ENCODE measurements around the gene HBZ. TPM values are rescaled to one million over a fixed set of nuclear protein-coding genes. Genes with fewer than 3 reads are reported as not detected.

The HBZ gene
- total and polyA plus RNA-seq, 8 donors, result 0.35 TPM; not detected in 7

DNA sequence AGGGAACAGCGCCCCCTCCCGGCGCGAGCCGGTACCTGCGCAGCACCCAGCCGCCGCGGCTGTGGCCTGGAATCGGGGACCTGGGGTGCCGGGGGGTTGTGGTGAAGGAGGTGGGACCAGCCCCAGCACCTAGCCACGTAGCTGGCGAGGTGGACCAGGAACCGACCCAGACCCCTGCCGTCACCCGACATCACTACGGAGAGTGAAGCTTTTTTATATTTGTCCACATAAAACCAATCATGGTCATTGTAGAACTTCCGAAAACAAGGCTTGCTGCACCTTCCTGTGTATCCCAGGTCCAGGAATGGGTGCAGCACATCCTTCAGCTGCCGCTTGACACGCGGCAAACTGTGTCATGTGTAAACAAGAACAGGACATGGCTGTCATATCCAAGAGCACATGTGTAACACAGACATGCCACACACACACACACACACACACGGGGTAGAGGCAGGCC is 29.1 kb downstream of the HBZ start:
- Histone ChIP-seq H3K36me3 (no peaks in the 10 kb centered on the region), H3K4me3 (peak overlapping the region in 1 of 4 donors; percentile 33), H3K9me3 (no peaks in the 10 kb centered on the region), H3K4me1 (peaks cover 10 to 14% (median 10%) of the 10 kb centered on the region in 3 donors), H3K27ac (no peak overlapping the region), H3K27me3 (peaks cover 3 to 20% (median 12%) of the 10 kb centered on the region in 4 donors)
- ATAC-seq (peak in 2 of 4 donors; percentile 5 to 16), FAIRE-seq (no peak), DNase-seq (peak in 2 of 6 donors; percentile 76 to 93)
- peak; percentile 84 to 94 (median 92) for TF ChIP-seq CTCF (IDR thresholded peaks at IDR 0.05)
- intact Hi-C loops (cut with DNase I), result no loop called here
- WGBS, 2 donors, result 4 to 5% methylated on average over 22 of the region's 22 CpGs

- intact Hi-C loops (cut with DNase I), result no loop called here
- peaks cover 3 to 17% (median 10%) of the 10 kb centered on the region in 4 donors for H3K27me3 ChIP-seq
- TF ChIP-seq CTCF (IDR thresholded peaks at IDR 0.05), result no peak
- ATAC-seq, result no peak
- H3K36me3 ChIP-seq, result peaks cover 0 to 7% (median 4%) of the 10 kb centered on the region in 3 donors
- peaks cover 10 to 14% (median 10%) of the 10 kb centered on the region in 3 donors for H3K4me1 ChIP-seq
- no peaks in the 10 kb centered on the region for H3K9me3 ChIP-seq
- FAIRE-seq, result no peak
- H3K4me3 ChIP-seq, result no peak overlapping the region
- no peak overlapping the region for H3K27ac ChIP-seq
- DNase-seq, result peak in 1 of 6 donors; percentile 31
- WGBS, 2 donors, result 79 to 80% methylated on average over 7 of the region's 7 CpGs
Observed at GRCh38 chr16:183005-183404, 30.6 kb downstream of the HBZ start.

GRCh38 chr16:185213-185612 is 32.8 kb downstream of the HBZ start:
- Histone ChIP-seq H3K27me3 (no peaks in the 10 kb centered on the region), H3K36me3 (peaks cover 4 to 26% (median 11%) of the 10 kb centered on the region in 3 donors), H3K9me3 (no peaks in the 10 kb centered on the region), H3K4me1 (peaks cover 10 to 14% (median 10%) of the 10 kb centered on the region in 3 donors), H3K27ac (no peak overlapping the region), H3K4me3 (no peak overlapping the region)
- WGBS, 2 donors, result 91% methylated on average over 13 of the region's 13 CpGs
- TF ChIP-seq CTCF (IDR thresholded peaks at IDR 0.05), result no peak
- ATAC-seq (no peak), DNase-seq (no peak), FAIRE-seq (no peak)
- intact Hi-C loops (cut with DNase I), result no loop called here

GRCh38 chr16:185691-186090 is 33.2 kb downstream of the HBZ start:
- no peaks in the 10 kb centered on the region for H3K27me3 ChIP-seq
- ATAC-seq (no peak), DNase-seq (no peak), FAIRE-seq (no peak)
- H3K9me3 ChIP-seq, result no peaks in the 10 kb centered on the region
- intact Hi-C loops (cut with DNase I), result no loop called here
- no peak overlapping the region for H3K27ac ChIP-seq
- TF ChIP-seq CTCF (IDR thresholded peaks at IDR 0.05), result no peak
- H3K36me3 ChIP-seq, result peaks cover 4 to 31% (median 11%) of the 10 kb centered on the region in 3 donors
- no peak overlapping the region for H3K4me3 ChIP-seq
- H3K4me1 ChIP-seq, result peaks cover 6 to 9% (median 7%) of the 10 kb centered on the region in 3 donors
- 81 to 92% methylated on average over 10 to 11 of the region's 11 CpGs for WGBS, 2 donors

- no peak overlapping the region for H3K27ac ChIP-seq
- FAIRE-seq, result no peak
- no peak overlapping the region for H3K4me3 ChIP-seq
- peaks cover 4 to 40% (median 18%) of the 10 kb centered on the region in 3 donors for H3K36me3 ChIP-seq
- no peak for DNase-seq
- H3K9me3 ChIP-seq, result no peaks in the 10 kb centered on the region
- no peaks in the 10 kb centered on the region for H3K4me1 ChIP-seq
- intact Hi-C loops (cut with DNase I), result no loop called here
- ATAC-seq, result no peak
- WGBS, 2 donors, result 95 to 96% methylated on average over 8 of the region's 8 CpGs
- H3K27me3 ChIP-seq, result no peaks in the 10 kb centered on the region
- no peak for TF ChIP-seq CTCF (IDR thresholded peaks at IDR 0.05)
Observed at GRCh38 chr16:187330-187729, 34.9 kb downstream of the HBZ start.
